Body of pancreas (tissue), 4 donors: ENCODE measurements around the gene HABP2. TPM values are rescaled to one million over a fixed set of nuclear protein-coding genes. Genes with fewer than 3 reads are reported as not detected.

ENCODE experiments used
- ATAC-seq: fragments of 150-250 bp; one replicate; pipeline ENCODE4 v1.9.1; 2016
- DNase-seq, 4 donors: peaks; one replicate each; pipeline ENCODE4 v3.0.0-alpha.2; 2019
- H3K27ac ChIP-seq, 4 donors: fragments of 200-600 bp; sonication (generic); 1 replicate in 3 of 4; 2 replicates in 1 of 4; pipeline versions ENCODE4 v1.5.1 to v1.6.1; 2016 to 2019; ENCODE audit warnings: mild to moderate bottlenecking in 1 of 4, mixed read lengths in 1 of 4, moderate library complexity in 1 of 4
- H3K27me3 ChIP-seq, 2 donors: fragments of 200-600 bp; sonication (generic); one replicate each; pipeline ENCODE4 v1.6.0; 2016; ENCODE audit warnings: mild to moderate bottlenecking in 1 of 2
- H3K36me3 ChIP-seq, 2 donors: fragments of 200-600 bp; sonication (generic); replicated peaks in 1 of 2; 2 replicates each; pipeline ENCODE4 v1.5.1; 2016; ENCODE audit warnings: low read depth in 2 of 2; ENCODE audit not compliant: insufficient read depth in 1 of 2
- H3K4me1 ChIP-seq: fragments of 200-600 bp; sonication (generic); one replicate; pipeline ENCODE4 v1.6.0; 2016
- H3K4me3 ChIP-seq, 2 donors: fragments of 200-600 bp; sonication (generic); 1 replicate in 1 of 2; 2 replicates in 1 of 2; pipeline ENCODE4 v1.5.1; 2016 to 2019
- H3K9me3 ChIP-seq, 3 donors: fragments of 200-600 bp; sonication (generic); 1 replicate in 2 of 3; 2 replicates in 1 of 3; pipeline ENCODE4 v1.5.1; 2016
- CTCF ChIP-seq, 7 experiments: fragments of 450-650 bp in 4 of 7; fragments of 200-600 bp in 3 of 7; sonication (generic) in 3 of 7; IDR thresholded peaks; one replicate each; pipeline ENCODE4 v1.5.1; 2016 to 2019; ENCODE audit warnings: antibody characterized with exemption in 7 of 7
- POLR2A ChIP-seq, 3 donors: fragments of 450-650 bp; IDR thresholded peaks; one replicate each; pipeline ENCODE4 v1.6.1; 2016; ENCODE audit warnings: antibody characterized with exemption in 3 of 3, mild to moderate bottlenecking in 2 of 3
- WGBS, 2 donors: methylation state at CpG; one replicate each; pipeline ENCODE4 v1.1.5; 2017; 5-methylcytosine and 5-hydroxymethylcytosine counted together
- intact Hi-C: fragments of 100-400 bp; cut with DNase I; formaldehyde crosslinking; loops from one replicate; pipeline ENCODE4 v1.15.1; 2023
- total RNA-seq, 2 donors: library from RNA; depleted of rRNA; stranded (reverse); fragments of >200 nt; gene quantifications; one replicate each; pipeline ENCODE4 v1.1.0, GENCODE V29; 2016

Gene HABP2
- total RNA-seq, 2 donors from 2014 or later, result 9.2 to 10.6 TPM

GRCh38 chr10:113569576-113569975, 16.7 kb downstream of the HABP2 start:
- 74 to 77% methylated on average over 6 to 8 of the region's 8 CpGs for WGBS, 2 donors
- no peak for TF ChIP-seq CTCF (IDR thresholded peaks at IDR 0.05)
- no peak for TF ChIP-seq POLR2A (IDR thresholded peaks at IDR 0.05)
- DNase-seq (no peak), ATAC-seq (no peak)
- Histone ChIP-seq H3K4me1 (no peaks in the 10 kb centered on the region), H3K27me3 (no peaks in the 10 kb centered on the region), H3K9me3 (no peaks in the 10 kb centered on the region), H3K27ac (no peak overlapping the region), H3K36me3 (no peaks in the 10 kb centered on the region), H3K4me3 (no peak overlapping the region)
- intact Hi-C loops, result no loop called here

- DNase-seq (no peak), ATAC-seq (no peak)
- Histone ChIP-seq H3K9me3 (no peaks in the 10 kb centered on the region), H3K27ac (no peak overlapping the region), H3K36me3 (no peaks in the 10 kb centered on the region), H3K4me3 (no peak overlapping the region), H3K4me1 (no peaks in the 10 kb centered on the region), H3K27me3 (no peaks in the 10 kb centered on the region)
- 38 to 39% methylated on average over 10 to 11 of the region's 11 CpGs for WGBS, 2 donors
- intact Hi-C loops, result no loop called here
- TF ChIP-seq CTCF (IDR thresholded peaks at IDR 0.05) (no peak), POLR2A (IDR thresholded peaks at IDR 0.05) (no peak)
These were observed 19.9 kb downstream of the HABP2 start for GRCh38 chr10:113572520-113573290.

DNA sequence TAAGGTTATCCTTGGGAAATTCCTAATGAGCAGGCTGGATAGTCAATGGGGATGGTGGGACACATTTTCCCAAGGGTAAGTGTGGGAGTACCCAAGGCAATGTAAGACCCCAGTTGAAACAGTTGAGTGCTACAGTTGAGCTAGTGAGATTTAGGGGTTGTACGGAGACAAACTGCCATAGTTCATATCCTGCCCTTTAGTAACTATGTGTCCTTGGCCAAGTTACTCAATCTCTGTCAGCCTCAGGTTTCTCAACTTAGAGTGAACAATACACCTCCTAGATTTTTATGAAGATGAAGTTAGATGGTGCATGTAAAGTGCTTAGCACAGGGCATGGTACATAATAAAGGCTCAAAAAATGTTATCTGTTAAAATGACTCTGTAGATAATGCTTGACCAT, 20.5 kb downstream of the HABP2 start:
- no peaks in the 10 kb centered on the region for H3K27me3 ChIP-seq
- H3K4me1 ChIP-seq, result no peaks in the 10 kb centered on the region
- H3K4me3 ChIP-seq, result no peak overlapping the region
- TF ChIP-seq CTCF (IDR thresholded peaks at IDR 0.05) (no peak), POLR2A (IDR thresholded peaks at IDR 0.05) (no peak)
- no peaks in the 10 kb centered on the region for H3K9me3 ChIP-seq
- intact Hi-C loops, result no loop called here
- no peaks in the 10 kb centered on the region for H3K36me3 ChIP-seq
- no peak overlapping the region for H3K27ac ChIP-seq
- DNase-seq (no peak), ATAC-seq (no peak)
- 58 to 67% methylated on average over 1 of the region's 1 CpG for WGBS, 2 donors

DNA sequence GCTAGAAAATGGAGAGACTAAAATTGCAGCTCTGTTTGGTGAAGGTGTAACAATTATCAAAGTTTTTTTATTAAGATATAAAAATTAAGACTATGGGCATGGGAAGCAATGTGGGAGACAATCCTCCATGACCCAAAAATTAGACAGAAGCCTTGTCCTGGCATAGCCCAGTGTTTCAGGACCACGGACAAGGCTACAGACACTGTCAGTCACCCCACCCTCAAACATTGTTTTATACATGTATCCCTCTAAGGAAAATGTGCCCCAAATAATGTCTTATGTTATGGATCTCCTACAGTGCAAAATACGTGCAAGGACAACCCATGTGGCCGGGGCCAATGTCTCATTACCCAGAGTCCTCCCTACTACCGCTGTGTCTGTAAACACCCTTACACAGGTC, 24.0 kb downstream of the HABP2 start:
- no peaks in the 10 kb centered on the region for H3K27me3 ChIP-seq
- H3K4me3 ChIP-seq, result no peak overlapping the region
- 82 to 86% methylated on average over 4 of the region's 4 CpGs for WGBS, 2 donors
- H3K9me3 ChIP-seq, result no peaks in the 10 kb centered on the region
- no peaks in the 10 kb centered on the region for H3K36me3 ChIP-seq
- no peaks in the 10 kb centered on the region for H3K4me1 ChIP-seq
- no peak for ATAC-seq
- DNase-seq, result no peak
- intact Hi-C loops, result no loop called here
- no peak overlapping the region for H3K27ac ChIP-seq
- no peak for TF ChIP-seq POLR2A (IDR thresholded peaks at IDR 0.05)
- no peak for TF ChIP-seq CTCF (IDR thresholded peaks at IDR 0.05)

- H3K9me3 ChIP-seq, result no peaks in the 10 kb centered on the region
- 86 to 100% methylated on average over 1 of the region's 1 CpG for WGBS, 2 donors
These were observed 25.9 kb downstream of the HABP2 start for GRCh38 chr10:113578773-113579172.

More at GRCh38 chr10:113578773-113579172, 25.9 kb downstream of the HABP2 start:
- Histone ChIP-seq H3K27ac (no peak overlapping the region), H3K4me3 (no peak overlapping the region), H3K27me3 (no peaks in the 10 kb centered on the region), H3K4me1 (no peaks in the 10 kb centered on the region), H3K36me3 (no peaks in the 10 kb centered on the region)
- ATAC-seq (no peak), DNase-seq (no peak)
- no peak for TF ChIP-seq POLR2A (IDR thresholded peaks at IDR 0.05)
- TF ChIP-seq CTCF (IDR thresholded peaks at IDR 0.05), result no peak
- intact Hi-C loops, result no loop called here
